ENCODE results near the gene SH3RF3. TPM values are rescaled to one million over a fixed set of nuclear protein-coding genes. Genes with fewer than 3 reads are reported as not detected.

The SH3RF3 gene
- total RNA-seq, 1 experiment from 2014 or later, result not detected

DNA sequence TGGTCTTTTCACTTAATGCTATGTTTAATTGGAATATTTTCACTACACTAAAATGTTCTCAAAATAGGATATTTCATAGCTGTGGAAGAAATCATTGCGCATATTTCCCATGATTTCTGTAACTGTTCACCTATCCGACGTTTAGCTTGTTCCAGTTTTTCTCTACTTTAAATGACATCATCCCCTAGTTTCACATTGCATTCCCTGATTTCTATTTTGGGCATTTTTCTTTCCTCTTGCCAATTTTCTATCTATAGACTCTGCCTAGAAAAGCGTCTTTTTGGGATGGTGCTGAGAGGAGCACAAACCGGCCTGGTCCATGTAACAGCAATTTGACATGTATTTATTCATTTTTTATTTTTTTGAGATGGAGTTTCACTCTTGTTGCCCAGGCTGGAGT lies 163.4 kb downstream of the SH3RF3 start:
- Histone ChIP-seq H3K4me3 (replicated peaks in 1 of 2; ENCODE audit: low read depth in 1 of 2, low read length in 2 of 2) (no peak overlapping the region), H3K4me2 (ENCODE audit: low read length) (no peak overlapping the region), H2AFZ (ENCODE audit: low read depth, low read length, poor library complexity, severe bottlenecking) (no peak overlapping the region), H3K79me2 (ENCODE audit: insufficient read depth, low read length) (no peaks in the 10 kb centered on the region), H3K27ac (ENCODE audit: low read depth, low read length) (no peak overlapping the region), H4K20me1 (ENCODE audit: insufficient read depth) (no peaks in the 10 kb centered on the region), H3K9ac (ENCODE audit: low read length) (no peak overlapping the region), H3K9me3 (ENCODE audit: control insufficient read depth in 1 of 2, insufficient read depth in 1 of 2, low read depth in 1 of 2, low read length in 2 of 2) (no peaks in the 10 kb centered on the region), H3K4me1 (ENCODE audit: control insufficient read depth in 1 of 2, insufficient read depth in 2 of 2, low read length in 2 of 2) (no peaks in the 10 kb centered on the region), H3K36me3 (ENCODE audit: control insufficient read depth in 1 of 2, insufficient read depth in 2 of 2, low read length in 2 of 2) (no peaks in the 10 kb centered on the region), H3K27me3 (ENCODE audit: insufficient read depth, low read length) (peaks cover 21% of the 10 kb centered on the region; the same call in 1 of the 2 replicates), H3K9me2 (ENCODE audit: insufficient read depth) (no peaks in the 10 kb centered on the region)
- TF ChIP-seq SP1 (IDR thresholded peaks at IDR 0.05; ENCODE audit: low read depth) (no peak), EZH2phosphoT487 (IDR thresholded peaks at IDR 0.05; ENCODE audit: borderline replicate concordance) (no peak), EZH2 (IDR thresholded peaks at IDR 0.05) (no peak), POLR2AphosphoS5 (IDR thresholded peaks at IDR 0.05; ENCODE audit: low read depth, low read length) (no peak)
- TF ChIP-seq, protein P1, sequence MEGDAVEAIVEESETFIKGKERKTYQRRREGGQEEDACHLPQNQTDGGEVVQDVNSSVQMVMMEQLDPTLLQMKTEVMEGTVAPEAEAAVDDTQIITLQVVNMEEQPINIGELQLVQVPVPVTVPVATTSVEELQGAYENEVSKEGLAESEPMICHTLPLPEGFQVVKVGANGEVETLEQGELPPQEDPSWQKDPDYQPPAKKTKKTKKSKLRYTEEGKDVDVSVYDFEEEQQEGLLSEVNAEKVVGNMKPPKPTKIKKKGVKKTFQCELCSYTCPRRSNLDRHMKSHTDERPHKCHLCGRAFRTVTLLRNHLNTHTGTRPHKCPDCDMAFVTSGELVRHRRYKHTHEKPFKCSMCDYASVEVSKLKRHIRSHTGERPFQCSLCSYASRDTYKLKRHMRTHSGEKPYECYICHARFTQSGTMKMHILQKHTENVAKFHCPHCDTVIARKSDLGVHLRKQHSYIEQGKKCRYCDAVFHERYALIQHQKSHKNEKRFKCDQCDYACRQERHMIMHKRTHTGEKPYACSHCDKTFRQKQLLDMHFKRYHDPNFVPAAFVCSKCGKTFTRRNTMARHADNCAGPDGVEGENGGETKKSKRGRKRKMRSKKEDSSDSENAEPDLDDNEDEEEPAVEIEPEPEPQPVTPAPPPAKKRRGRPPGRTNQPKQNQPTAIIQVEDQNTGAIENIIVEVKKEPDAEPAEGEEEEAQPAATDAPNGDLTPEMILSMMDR (IDR thresholded peaks at IDR 0.05 in 2 of 3, conservative IDR thresholded peaks at IDR 0.05 in 1 of 3; ENCODE audit: borderline replicate concordance in 1 of 3, insufficient read depth in 1 of 3, low read depth in 2 of 3, low read length in 2 of 3), result no peak
- TF ChIP-seq, protein P2, sequence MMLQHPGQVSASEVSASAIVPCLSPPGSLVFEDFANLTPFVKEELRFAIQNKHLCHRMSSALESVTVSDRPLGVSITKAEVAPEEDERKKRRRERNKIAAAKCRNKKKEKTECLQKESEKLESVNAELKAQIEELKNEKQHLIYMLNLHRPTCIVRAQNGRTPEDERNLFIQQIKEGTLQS (IDR thresholded peaks at IDR 0.05), result no peak
- DNase-seq (ENCODE audit: low read depth, low spot score), result no peak
- no TSS peak for BruUV-seq (replicated peaks)
- POLR2A ChIA-PET, result no interaction called here
- intact Hi-C loops (cut with micrococcal nuclease), result no loop called here
- ATAC-seq, result no peak
- CTCF ChIA-PET, result no interaction called here
- RAD21 ChIA-PET (ENCODE audit: low non-redundant PET in 1 of 2, low total read pairs in 2 of 2, uncharacterized antibody in 2 of 2, unreplicated experiment in 2 of 2), result no interaction called here

DNA sequence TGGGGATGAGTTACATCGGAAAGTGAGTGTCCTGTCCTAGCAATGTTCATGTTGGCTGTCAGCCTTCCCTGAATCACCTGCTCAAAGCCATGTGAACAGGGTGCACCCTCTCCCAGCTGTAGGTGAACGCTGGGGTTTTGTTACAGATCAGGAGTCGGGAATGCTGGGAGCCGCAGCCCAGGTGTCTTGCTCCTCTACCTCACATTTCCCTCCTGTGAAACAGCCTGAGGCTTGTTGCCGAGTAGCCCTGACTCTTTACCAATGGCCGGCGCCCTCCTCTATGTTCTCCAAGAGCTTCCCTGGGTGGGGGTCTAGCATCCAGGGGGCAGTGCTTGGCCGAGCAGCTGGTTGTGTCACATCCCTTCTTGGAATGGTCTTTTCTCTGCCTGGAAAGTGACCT lies 164.7 kb downstream of the SH3RF3 start:
- Histone ChIP-seq H3K9me2 (ENCODE audit: insufficient read depth) (no peaks in the 10 kb centered on the region), H3K4me3 (replicated peaks in 1 of 2; ENCODE audit: low read depth in 1 of 2, low read length in 2 of 2) (no peak overlapping the region), H2AFZ (ENCODE audit: low read depth, low read length, poor library complexity, severe bottlenecking) (no peak overlapping the region), H3K9ac (ENCODE audit: low read length) (no peak overlapping the region), H3K9me3 (ENCODE audit: control insufficient read depth in 1 of 2, insufficient read depth in 1 of 2, low read depth in 1 of 2, low read length in 2 of 2) (no peaks in the 10 kb centered on the region), H3K4me2 (ENCODE audit: low read length) (no peak overlapping the region), H3K36me3 (ENCODE audit: control insufficient read depth in 1 of 2, insufficient read depth in 2 of 2, low read length in 2 of 2) (no peaks in the 10 kb centered on the region), H3K27me3 (ENCODE audit: insufficient read depth, low read length) (peaks cover 19% of the 10 kb centered on the region; the same call in 1 of the 2 replicates), H3K27ac (ENCODE audit: low read depth, low read length) (no peak overlapping the region), H4K20me1 (ENCODE audit: insufficient read depth) (no peaks in the 10 kb centered on the region), H3K79me2 (ENCODE audit: insufficient read depth, low read length) (no peaks in the 10 kb centered on the region), H3K4me1 (ENCODE audit: control insufficient read depth in 1 of 2, insufficient read depth in 2 of 2, low read length in 2 of 2) (no peaks in the 10 kb centered on the region)
- POLR2A ChIA-PET, result no interaction called here
- CTCF ChIA-PET, result no interaction called here
- DNase-seq (ENCODE audit: low read depth, low spot score) (no peak), ATAC-seq (no peak)
- no TSS peak for BruUV-seq (replicated peaks)
- RAD21 ChIA-PET (ENCODE audit: low non-redundant PET in 1 of 2, low total read pairs in 2 of 2, uncharacterized antibody in 2 of 2, unreplicated experiment in 2 of 2), result no interaction called here
- intact Hi-C loops (cut with micrococcal nuclease), result no loop called here
- TF ChIP-seq, protein P2 (IDR thresholded peaks at IDR 0.05), result no peak
- no peak for TF ChIP-seq EZH2phosphoT487 (IDR thresholded peaks at IDR 0.05; ENCODE audit: borderline replicate concordance)
- TF ChIP-seq, protein P3, sequence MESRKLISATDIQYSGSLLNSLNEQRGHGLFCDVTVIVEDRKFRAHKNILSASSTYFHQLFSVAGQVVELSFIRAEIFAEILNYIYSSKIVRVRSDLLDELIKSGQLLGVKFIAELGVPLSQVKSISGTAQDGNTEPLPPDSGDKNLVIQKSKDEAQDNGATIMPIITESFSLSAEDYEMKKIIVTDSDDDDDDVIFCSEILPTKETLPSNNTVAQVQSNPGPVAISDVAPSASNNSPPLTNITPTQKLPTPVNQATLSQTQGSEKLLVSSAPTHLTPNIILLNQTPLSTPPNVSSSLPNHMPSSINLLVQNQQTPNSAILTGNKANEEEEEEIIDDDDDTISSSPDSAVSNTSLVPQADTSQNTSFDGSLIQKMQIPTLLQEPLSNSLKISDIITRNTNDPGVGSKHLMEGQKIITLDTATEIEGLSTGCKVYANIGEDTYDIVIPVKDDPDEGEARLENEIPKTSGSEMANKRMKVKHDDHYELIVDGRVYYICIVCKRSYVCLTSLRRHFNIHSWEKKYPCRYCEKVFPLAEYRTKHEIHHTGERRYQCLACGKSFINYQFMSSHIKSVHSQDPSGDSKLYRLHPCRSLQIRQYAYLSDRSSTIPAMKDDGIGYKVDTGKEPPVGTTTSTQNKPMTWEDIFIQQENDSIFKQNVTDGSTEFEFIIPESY (IDR thresholded peaks at IDR 0.05; ENCODE audit: extremely low read depth, insufficient replicate concordance, low read length), result no peak
- TF ChIP-seq EZH2 (IDR thresholded peaks at IDR 0.05), result no peak
- TF ChIP-seq, protein P4, sequence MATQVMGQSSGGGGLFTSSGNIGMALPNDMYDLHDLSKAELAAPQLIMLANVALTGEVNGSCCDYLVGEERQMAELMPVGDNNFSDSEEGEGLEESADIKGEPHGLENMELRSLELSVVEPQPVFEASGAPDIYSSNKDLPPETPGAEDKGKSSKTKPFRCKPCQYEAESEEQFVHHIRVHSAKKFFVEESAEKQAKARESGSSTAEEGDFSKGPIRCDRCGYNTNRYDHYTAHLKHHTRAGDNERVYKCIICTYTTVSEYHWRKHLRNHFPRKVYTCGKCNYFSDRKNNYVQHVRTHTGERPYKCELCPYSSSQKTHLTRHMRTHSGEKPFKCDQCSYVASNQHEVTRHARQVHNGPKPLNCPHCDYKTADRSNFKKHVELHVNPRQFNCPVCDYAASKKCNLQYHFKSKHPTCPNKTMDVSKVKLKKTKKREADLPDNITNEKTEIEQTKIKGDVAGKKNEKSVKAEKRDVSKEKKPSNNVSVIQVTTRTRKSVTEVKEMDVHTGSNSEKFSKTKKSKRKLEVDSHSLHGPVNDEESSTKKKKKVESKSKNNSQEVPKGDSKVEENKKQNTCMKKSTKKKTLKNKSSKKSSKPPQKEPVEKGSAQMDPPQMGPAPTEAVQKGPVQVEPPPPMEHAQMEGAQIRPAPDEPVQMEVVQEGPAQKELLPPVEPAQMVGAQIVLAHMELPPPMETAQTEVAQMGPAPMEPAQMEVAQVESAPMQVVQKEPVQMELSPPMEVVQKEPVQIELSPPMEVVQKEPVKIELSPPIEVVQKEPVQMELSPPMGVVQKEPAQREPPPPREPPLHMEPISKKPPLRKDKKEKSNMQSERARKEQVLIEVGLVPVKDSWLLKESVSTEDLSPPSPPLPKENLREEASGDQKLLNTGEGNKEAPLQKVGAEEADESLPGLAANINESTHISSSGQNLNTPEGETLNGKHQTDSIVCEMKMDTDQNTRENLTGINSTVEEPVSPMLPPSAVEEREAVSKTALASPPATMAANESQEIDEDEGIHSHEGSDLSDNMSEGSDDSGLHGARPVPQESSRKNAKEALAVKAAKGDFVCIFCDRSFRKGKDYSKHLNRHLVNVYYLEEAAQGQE (IDR thresholded peaks at IDR 0.05; ENCODE audit: low read depth), result no peak

All from HCT116 (cell line).